H1 (cell line): ENCODE data around the gene AQP2. TPM values are rescaled to one million over a fixed set of nuclear protein-coding genes. Genes with fewer than 3 reads are reported as not detected.

ENCODE experiments used
- FOSL1 ChIP-seq: IDR thresholded peaks from 2 replicates; pipeline ENCODE4 v1.6.1; 2011; ENCODE audit warnings: mild to moderate bottlenecking, low read depth, low read length, moderate library complexity; ENCODE audit not compliant: insufficient read depth
- HDAC2 ChIP-seq, 2 experiments: fragments of 300-600 bp in 1 of 2; sonication (generic) in 1 of 2; IDR thresholded peaks; 2 replicates each; pipeline ENCODE4 v1.6.1; 2011 to 2012; ENCODE audit warnings: low read depth in 2 of 2, low read length in 2 of 2, mild to moderate bottlenecking in 2 of 2, moderate library complexity in 2 of 2, borderline replicate concordance in 1 of 2, inconsistent platforms in 1 of 2
- SP2 ChIP-seq: IDR thresholded peaks from 2 replicates; pipeline ENCODE4 v1.6.1; 2012; ENCODE audit warnings: mild to moderate bottlenecking, low read length, inconsistent platforms
- SUZ12 ChIP-seq: fragments of 200-600 bp; sonication (generic); IDR thresholded peaks from 2 replicates; pipeline ENCODE4 v1.6.1; 2012; ENCODE audit warnings: mild to moderate bottlenecking, inconsistent platforms, low read length, moderate library complexity, mixed read lengths
- polyA plus RNA-seq, 7 experiments: library from polyadenylated mRNA; depleted of rRNA in 3 of 7; stranded (reverse) in 5 of 7; unstranded in 2 of 7; fragments of >200 nt in 5 of 7; fragments of 200-250 nt in 2 of 7; gene quantifications; 1 replicate in 5 of 7; 2 replicates in 1 of 7; 4 replicates in 1 of 7; pipeline versions ENCODE4 v1.2.1 to v1.2.3, GENCODE V29; 2011 to 2013; ENCODE audit warnings: missing spikeins in 2 of 7, mixed read lengths in 2 of 7
- total RNA-seq: library from RNA; stranded (reverse); fragmentation: NEBNext Ultra II Directional; extraction: Animal tissue kit (Norgen Biotek cat#: 25700); gene quantifications from 2 replicates; pipeline ENCODE4 v1.2.1, GENCODE V29; 2021

AQP2 gene
- total and polyA plus RNA-seq, 2 of the 8 experiments (the other 6 are each of a cell fraction or from before 2014, with no cell fraction given): not detected

DNA sequence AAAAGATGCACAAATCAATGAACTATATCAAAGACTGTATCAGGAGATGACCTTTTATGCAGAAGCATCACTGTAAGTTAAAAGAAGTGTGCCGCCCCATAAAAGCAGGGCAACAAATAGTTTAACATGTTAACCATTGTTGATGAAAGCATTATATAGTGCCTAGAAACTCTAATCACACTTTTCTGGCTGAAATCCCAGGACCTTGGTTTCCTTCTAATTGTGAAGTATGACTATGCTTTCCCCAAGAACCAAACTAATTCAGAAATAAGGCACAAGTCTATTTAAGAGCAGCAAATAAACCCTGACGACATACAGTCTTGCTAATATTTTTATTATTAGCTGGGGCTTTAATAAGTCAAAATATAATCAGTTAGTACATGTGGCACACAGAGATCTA is 53.1 kb downstream of the AQP2 start (continued):
- TF ChIP-seq SUZ12: no peak
- no peak for TF ChIP-seq HDAC2 (IDR thresholded peaks at IDR 0.05; ENCODE audit: borderline replicate concordance in 1 of 2, low read depth in 2 of 2, low read length in 2 of 2)
- no peak for TF ChIP-seq FOSL1
- TF ChIP-seq SP2: no peak
